ENCODE results near the gene CCDC51.

CCDC51 gene

DNA sequence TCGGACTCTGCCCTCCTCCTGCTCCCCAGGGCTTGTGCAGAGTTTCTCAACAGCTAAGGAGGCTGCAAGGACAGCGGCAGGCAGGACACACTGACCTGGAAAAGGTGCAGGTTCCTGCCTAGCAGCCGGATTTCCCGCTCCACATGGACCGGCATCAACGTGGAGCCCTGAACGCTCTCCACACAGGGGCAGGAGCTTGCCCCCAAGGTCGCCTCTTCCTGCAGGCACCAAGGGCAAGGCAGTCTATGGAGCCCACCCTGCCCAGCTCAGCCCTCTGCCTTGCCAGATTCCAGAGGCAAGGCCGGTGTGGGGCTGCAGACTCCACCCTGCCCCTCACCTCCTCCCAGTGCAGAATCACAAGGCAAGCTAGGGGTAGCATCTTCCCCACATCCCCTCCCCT, 20.8 kb downstream of the CCDC51 start:
- Mint-ChIP-seq H3K4me3 (no peak overlapping the region), H3K9me3 (no peaks in the 10 kb centered on the region), H3K27me3 (no peaks in the 10 kb centered on the region), H3K36me3 (ENCODE audit: insufficient read depth) (peaks cover 2% of the 10 kb centered on the region), H3K4me1 (no peaks in the 10 kb centered on the region), H3K27ac (ENCODE audit: low read depth) (no peak overlapping the region)
- ATAC-seq (replicated peaks; ENCODE audit: extremely low read depth, poor library complexity, severe bottlenecking) (no peak), DNase-seq (ENCODE audit: low spot score in 2 of 2) (no peak)

DNA sequence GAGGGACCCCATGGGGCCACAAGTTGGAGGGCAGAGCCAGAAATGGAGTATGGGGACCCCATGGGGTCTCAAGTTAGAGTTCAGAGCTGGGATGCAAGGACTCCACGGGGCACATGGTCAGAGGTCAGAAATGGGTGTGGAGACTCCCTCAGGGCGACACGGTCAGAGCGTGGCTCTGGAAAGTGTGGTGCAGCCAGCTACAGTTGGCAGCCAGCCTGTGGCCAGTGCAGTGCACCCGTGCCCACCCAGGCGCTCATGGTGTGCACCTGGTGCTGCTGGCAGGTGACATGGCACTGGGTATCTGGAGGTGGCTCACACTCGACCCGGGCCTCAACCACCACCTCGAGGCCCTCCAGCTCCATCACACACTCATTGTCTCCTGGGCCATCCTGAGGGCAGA, 21.3 kb downstream of the CCDC51 start:
- Mint-ChIP-seq H3K9me3 (no peaks in the 10 kb centered on the region), H3K36me3 (ENCODE audit: insufficient read depth) (peaks cover 2% of the 10 kb centered on the region), H3K27me3 (no peaks in the 10 kb centered on the region), H3K27ac (ENCODE audit: low read depth) (no peak overlapping the region), H3K4me3 (no peak overlapping the region), H3K4me1 (no peaks in the 10 kb centered on the region)
- ATAC-seq (replicated peaks; ENCODE audit: extremely low read depth, poor library complexity, severe bottlenecking) = no peak
- DNase-seq (ENCODE audit: low spot score in 2 of 2) = no peak

DNA sequence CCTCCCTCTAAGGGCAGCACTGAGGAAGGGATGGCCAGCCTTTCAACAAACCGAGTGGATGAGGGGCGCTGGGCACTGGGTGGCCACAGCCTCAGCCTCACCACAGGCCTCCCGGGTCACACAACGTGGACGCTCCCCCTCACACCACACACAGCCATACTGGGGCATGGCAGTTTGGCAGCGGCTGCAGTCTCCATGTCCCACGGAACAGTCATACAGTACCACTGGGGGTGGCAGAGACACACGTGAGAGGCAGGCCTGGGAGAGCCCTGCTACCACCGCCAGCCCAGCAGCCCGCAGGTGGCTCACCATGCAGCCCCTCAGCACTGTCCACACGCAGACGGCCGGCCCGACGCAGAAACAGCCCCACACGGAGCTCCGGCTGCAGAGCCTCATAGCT, 21.8 kb downstream of the CCDC51 start:
- no peaks in the 10 kb centered on the region for H3K27me3 Mint-ChIP-seq
- no peak overlapping the region for H3K4me3 Mint-ChIP-seq
- ATAC-seq (replicated peaks; ENCODE audit: extremely low read depth, poor library complexity, severe bottlenecking) = no peak
- no peak overlapping the region for H3K27ac Mint-ChIP-seq (ENCODE audit: low read depth)
- H3K4me1 Mint-ChIP-seq = no peaks in the 10 kb centered on the region
- DNase-seq (ENCODE audit: low spot score in 2 of 2) = no peak
- no peaks in the 10 kb centered on the region for H3K9me3 Mint-ChIP-seq
- H3K36me3 Mint-ChIP-seq (ENCODE audit: insufficient read depth) = peaks cover 2% of the 10 kb centered on the region

DNA sequence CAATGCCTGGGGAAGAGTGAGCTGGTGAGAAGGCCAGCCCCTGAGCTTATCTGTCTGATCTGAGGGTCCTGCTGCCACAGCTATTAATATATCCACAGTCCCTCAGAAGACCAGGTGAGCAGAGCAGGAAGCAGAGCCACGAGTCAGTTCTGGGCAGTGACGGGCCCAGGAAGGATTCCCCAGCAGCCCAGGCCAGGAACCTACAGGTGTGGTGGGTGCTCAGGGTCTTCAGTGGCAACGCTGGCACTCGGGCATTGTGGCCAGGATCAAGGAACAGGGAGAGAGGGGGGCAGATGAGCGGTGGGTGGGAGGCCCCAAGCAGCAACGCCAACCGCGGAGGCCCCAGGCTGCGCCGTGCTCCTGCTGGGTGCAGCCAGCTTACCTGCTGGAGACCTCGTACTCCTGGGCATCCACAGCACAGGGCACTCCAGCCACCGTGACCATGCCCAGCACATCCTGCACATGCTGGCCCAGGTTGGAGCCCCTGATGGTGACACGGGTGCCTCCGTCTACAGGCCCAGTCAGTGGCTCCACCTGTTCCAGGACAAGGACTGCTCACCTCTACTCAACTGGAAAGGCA, 22.3 kb downstream of the CCDC51 start:
- no peaks in the 10 kb centered on the region for H3K9me3 Mint-ChIP-seq
- no peak overlapping the region for H3K4me3 Mint-ChIP-seq
- peaks cover 2% of the 10 kb centered on the region for H3K36me3 Mint-ChIP-seq (ENCODE audit: insufficient read depth)
- no peaks in the 10 kb centered on the region for H3K27me3 Mint-ChIP-seq
- H3K4me1 Mint-ChIP-seq = no peaks in the 10 kb centered on the region
- no peak overlapping the region for H3K27ac Mint-ChIP-seq (ENCODE audit: low read depth)
- ATAC-seq (replicated peaks; ENCODE audit: extremely low read depth, poor library complexity, severe bottlenecking) (no peak), DNase-seq (ENCODE audit: low spot score in 2 of 2) (no peak)

DNA sequence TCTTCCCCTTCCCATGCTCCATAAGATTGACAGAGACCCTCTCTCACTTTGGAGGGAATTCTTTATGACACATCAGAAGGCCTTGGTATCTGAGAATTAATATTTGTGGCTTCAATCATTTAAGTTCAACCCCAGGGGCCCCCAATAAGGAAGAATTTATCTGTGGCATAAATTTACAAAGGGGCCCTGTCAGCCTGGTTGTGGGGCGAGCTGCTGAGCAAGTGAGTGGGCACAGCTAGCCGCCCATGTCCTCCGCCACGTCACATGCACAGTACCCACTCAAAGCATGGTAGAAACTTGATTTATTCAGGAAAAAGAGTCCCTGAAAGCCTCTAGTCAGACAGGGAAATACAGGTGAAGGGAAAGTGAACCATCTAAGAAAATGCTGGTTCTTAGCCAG, 23.4 kb downstream of the CCDC51 start:
- no peaks in the 10 kb centered on the region for H3K27me3 Mint-ChIP-seq
- H3K36me3 Mint-ChIP-seq (ENCODE audit: insufficient read depth) = peaks cover 2% of the 10 kb centered on the region
- no peak overlapping the region for H3K4me3 Mint-ChIP-seq
- H3K4me1 Mint-ChIP-seq = no peaks in the 10 kb centered on the region
- H3K9me3 Mint-ChIP-seq = no peaks in the 10 kb centered on the region
- DNase-seq (ENCODE audit: low spot score in 2 of 2) (no peak), ATAC-seq (replicated peaks; ENCODE audit: extremely low read depth, poor library complexity, severe bottlenecking) (no peak)
- H3K27ac Mint-ChIP-seq (ENCODE audit: low read depth) = no peak overlapping the region

DNA sequence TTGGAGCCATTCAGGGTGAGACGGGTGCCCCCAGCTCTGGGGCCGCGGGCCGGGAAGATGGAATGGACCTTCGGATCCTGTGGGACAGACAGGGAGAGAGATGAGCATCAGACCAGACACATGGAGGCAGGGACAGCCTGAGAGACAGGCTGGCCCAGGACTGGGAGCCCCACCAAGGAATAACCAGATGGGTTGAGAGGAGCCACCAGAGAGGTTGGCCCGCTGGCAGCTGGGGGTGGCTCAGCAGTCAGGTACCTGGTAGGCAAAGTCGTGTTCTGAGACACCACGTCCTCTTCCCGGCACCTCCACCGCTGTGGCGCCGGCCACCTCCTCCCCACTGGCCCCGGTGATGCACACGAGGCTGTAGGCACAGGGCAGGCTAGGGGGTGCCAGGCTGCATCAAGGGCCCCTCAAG, 23.8 kb downstream of the CCDC51 start:
- ATAC-seq (replicated peaks; ENCODE audit: extremely low read depth, poor library complexity, severe bottlenecking) = no peak

DNA sequence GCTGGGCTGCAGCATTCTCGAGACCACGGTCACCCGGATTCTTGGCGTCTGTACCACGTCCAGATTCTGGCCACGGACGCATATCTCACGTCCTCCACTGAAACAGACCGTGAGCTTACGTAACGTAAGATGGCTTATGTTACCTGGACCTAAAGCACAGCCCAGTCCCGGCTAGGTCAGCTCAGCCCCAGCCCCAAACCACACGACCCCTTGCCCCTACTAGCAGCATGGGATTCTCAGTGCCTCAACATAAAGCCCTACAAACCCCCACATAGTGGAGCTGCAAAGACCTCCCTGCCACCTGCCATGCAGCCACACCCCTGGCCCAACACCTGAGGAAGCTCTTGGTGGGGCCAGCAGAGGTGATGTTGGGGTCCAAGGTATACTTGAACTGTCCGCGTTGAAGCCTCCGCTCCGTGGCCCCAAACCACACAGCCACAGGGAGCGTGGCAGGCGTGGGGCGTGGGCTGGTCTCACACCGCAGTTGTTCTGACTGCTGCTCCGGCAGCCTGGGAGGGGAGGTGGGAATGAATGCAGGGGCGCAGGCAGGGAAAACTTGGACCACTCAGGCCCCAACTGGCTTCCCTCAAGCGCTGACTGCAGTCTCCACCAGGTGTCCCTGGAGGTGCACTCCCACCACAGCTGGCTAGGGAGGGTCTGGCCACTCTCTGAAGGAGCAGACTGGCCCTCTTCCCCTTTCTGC, 24.5 kb downstream of the CCDC51 start:
- no peak for DNase-seq (ENCODE audit: low spot score in 2 of 2)
- Mint-ChIP-seq H3K9me3 (no peaks in the 10 kb centered on the region), H3K4me3 (no peak overlapping the region), H3K27ac (ENCODE audit: low read depth) (no peak overlapping the region), H3K4me1 (no peaks in the 10 kb centered on the region), H3K36me3 (ENCODE audit: insufficient read depth) (peaks cover 2% of the 10 kb centered on the region), H3K27me3 (no peaks in the 10 kb centered on the region)
- ATAC-seq (replicated peaks; ENCODE audit: extremely low read depth, poor library complexity, severe bottlenecking) = no peak

More for the DNA sequence above, 23.8 kb downstream of the CCDC51 start:
- no peak overlapping the region for H3K4me3 Mint-ChIP-seq
- H3K9me3 Mint-ChIP-seq = no peaks in the 10 kb centered on the region
- no peaks in the 10 kb centered on the region for H3K4me1 Mint-ChIP-seq
- H3K27me3 Mint-ChIP-seq = no peaks in the 10 kb centered on the region
- H3K27ac Mint-ChIP-seq (ENCODE audit: low read depth) = no peak overlapping the region
- DNase-seq (ENCODE audit: low spot score in 2 of 2) = no peak
- H3K36me3 Mint-ChIP-seq (ENCODE audit: insufficient read depth) = peaks cover 2% of the 10 kb centered on the region

DNA sequence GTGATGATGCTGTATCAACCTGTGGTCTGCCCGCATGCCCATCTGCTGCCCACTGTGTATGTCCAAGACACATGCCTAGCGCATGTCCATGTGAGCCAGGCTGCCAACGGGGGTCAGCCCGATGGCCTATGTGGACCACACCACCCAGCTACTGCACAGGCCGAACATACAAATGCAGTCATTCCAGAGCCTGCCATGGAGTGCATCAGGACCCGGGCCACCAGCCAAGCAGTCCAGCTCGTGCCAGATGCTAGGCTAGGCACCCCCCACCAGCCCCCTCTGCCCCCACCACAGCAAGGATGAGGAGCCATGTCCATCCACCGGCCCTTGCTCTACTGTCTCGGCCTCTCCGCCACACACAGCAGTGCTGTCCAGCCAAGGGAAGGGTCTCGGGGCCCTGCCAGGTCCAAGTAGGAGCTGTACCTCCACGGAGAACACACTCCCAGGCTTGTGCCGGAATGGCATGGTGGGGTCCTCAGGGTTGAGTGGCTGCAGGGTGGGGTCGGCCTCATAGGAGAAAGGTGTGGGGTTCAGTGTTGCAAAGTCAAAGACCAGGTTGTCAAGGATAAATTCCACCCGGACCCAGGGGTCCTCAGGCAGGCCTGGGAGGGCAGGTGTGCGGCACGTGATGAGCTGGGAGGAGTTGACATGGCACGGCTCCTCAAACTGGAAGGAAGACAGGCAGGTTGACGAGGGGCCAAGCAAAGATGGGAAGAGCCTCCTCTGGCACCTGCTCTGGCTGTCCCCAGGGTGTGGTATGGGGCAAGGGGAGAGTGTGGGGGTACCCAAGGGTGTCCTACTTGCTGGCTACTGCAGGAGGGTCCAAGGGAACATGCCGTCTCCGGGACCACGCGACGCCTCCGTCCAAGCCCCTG, 25.3 kb downstream of the CCDC51 start:
- Mint-ChIP-seq H3K27ac (ENCODE audit: low read depth) (no peak overlapping the region), H3K4me3 (no peak overlapping the region), H3K27me3 (no peaks in the 10 kb centered on the region), H3K36me3 (ENCODE audit: insufficient read depth) (peaks cover 2% of the 10 kb centered on the region), H3K9me3 (no peaks in the 10 kb centered on the region), H3K4me1 (no peaks in the 10 kb centered on the region)
- DNase-seq (ENCODE audit: low spot score in 2 of 2) (no peak), ATAC-seq (replicated peaks; ENCODE audit: extremely low read depth, poor library complexity, severe bottlenecking) (no peak)

DNA sequence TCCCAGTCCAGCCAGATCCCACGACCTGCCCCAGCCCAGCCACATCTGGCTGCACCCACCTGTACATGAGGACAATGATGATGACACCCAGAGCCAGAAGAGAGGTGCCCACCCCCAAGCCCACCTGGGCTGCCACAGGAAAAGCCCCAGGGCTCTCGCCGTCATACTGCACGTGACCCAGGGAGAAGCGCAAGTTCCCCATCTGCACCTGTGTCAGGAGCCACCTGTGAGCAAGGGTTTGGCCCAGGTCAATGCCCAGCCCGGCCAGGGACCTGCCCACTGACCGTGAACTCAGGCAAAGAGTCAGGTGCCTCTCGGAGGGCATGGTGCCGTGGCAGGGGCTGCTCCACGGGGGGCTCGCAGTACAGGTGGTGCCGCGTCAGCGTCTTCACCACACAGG, 26.3 kb downstream of the CCDC51 start:
- H3K4me3 Mint-ChIP-seq = no peak overlapping the region
- ATAC-seq (replicated peaks; ENCODE audit: extremely low read depth, poor library complexity, severe bottlenecking) = no peak
- H3K27me3 Mint-ChIP-seq = no peaks in the 10 kb centered on the region
- no peaks in the 10 kb centered on the region for H3K4me1 Mint-ChIP-seq
- no peaks in the 10 kb centered on the region for H3K9me3 Mint-ChIP-seq
- H3K27ac Mint-ChIP-seq (ENCODE audit: low read depth) = no peak overlapping the region
- DNase-seq (ENCODE audit: low spot score in 2 of 2) = no peak
- peaks cover 2% of the 10 kb centered on the region for H3K36me3 Mint-ChIP-seq (ENCODE audit: insufficient read depth)

DNA sequence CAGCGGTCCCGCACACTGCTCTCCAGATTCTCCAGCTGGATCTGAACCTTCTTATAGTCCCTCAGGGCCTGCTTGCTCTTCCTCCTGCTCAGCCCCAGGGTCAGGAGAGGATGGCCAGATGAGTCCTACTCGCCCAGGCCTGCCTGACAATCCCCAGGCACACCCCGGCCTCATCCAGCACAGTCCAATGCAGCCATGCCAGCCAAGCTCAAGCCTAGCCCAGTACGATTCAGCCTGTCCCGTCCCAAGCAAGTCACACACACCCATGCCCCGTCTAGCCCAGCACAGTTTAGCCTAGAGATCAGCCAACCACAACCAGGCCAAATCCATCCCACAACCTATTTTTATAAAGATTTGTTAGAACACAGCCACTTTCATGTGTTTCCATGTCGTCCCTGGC, 26.8 kb downstream of the CCDC51 start:
- no peaks in the 10 kb centered on the region for H3K9me3 Mint-ChIP-seq
- ATAC-seq (replicated peaks; ENCODE audit: extremely low read depth, poor library complexity, severe bottlenecking) = no peak
- H3K27me3 Mint-ChIP-seq = no peaks in the 10 kb centered on the region
- H3K4me1 Mint-ChIP-seq = no peaks in the 10 kb centered on the region
- no peaks in the 10 kb centered on the region for H3K36me3 Mint-ChIP-seq (ENCODE audit: insufficient read depth)
- H3K4me3 Mint-ChIP-seq = no peak overlapping the region
- no peak overlapping the region for H3K27ac Mint-ChIP-seq (ENCODE audit: low read depth)
- DNase-seq (ENCODE audit: low spot score in 2 of 2) = no peak

DNA sequence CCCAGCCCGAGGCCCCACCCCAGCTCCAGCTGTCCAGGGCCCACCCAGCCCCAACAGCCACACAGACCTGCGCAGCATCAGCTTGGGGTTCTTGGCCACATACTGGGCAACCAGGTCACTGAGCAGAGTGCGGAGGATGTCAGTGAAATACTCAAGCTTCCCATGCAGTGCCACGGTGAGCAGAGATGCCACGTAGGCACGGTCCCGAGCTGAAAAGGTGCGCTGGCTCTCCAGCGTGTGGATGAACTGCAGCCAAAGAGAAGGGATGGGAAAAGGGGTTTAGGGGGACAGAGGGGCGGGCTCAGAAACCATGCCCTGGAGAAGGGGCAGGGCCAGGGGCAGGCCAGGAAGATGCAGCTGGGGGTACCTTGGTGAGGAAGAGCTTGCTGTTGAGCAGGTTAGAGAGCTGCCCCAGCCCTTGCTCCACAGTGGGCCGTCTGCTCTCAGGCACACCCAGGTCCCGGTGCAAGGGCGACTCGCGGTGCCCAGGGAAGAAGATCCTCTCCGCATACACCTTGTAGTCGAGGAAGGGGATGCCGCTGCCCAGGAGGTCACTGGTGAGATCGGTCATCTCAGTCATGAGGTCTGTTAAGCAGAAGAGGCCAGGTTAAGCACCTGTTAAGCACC, 27.4 kb downstream of the CCDC51 start:
- DNase-seq (ENCODE audit: low spot score in 2 of 2) (no peak), ATAC-seq (replicated peaks; ENCODE audit: extremely low read depth, poor library complexity, severe bottlenecking) (no peak)
- Mint-ChIP-seq H3K9me3 (no peaks in the 10 kb centered on the region), H3K27me3 (no peaks in the 10 kb centered on the region), H3K4me1 (no peaks in the 10 kb centered on the region), H3K36me3 (ENCODE audit: insufficient read depth) (no peaks in the 10 kb centered on the region), H3K27ac (ENCODE audit: low read depth) (no peak overlapping the region), H3K4me3 (no peak overlapping the region)

DNA sequence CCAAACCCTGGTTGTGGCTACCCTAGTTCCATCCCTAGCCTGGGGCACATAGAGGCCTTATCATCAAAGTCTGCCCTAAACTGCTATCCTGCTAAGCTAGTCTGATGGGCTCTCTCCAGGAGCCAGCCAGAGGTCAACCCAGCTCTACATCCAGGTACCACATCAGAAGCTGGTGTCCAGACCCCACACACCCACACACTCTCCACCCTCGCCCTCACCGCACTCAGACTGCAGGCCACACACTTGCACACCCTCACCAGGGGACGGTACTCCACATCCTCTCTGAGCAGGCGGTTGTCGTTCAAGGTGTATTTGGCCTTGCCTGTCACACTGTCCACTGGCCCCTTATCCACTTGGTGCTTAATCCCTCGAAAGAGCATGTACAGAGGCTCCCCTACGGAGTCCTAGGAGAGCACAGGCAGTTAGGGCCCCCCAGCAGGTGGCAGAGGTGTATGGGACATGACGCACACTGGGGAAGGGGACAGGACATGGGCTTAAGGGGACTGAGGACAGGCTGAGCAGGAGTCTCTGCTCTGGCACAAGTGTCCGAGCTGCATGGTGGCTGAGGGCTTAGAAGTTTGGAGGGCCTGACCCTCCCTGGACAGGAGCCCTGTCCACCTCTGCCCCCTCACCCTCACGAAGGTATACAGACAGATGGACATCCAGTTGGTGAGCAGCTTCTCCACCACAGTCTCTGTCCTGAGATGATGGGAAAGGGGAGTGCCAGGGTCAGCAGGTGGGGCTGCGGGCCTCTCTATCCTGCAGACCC, 28.1 kb downstream of the CCDC51 start:
- Mint-ChIP-seq H3K27me3 (no peaks in the 10 kb centered on the region), H3K4me1 (no peaks in the 10 kb centered on the region), H3K27ac (ENCODE audit: low read depth) (no peak overlapping the region), H3K36me3 (ENCODE audit: insufficient read depth) (no peaks in the 10 kb centered on the region), H3K4me3 (no peak overlapping the region), H3K9me3 (no peaks in the 10 kb centered on the region)
- no peak for ATAC-seq (replicated peaks; ENCODE audit: extremely low read depth, poor library complexity, severe bottlenecking)
- no peak for DNase-seq (ENCODE audit: low spot score in 2 of 2)

Data from central memory CD8-positive, alpha-beta T cell (primary cell).